T47D (cell line): ENCODE measurements around the gene SEMA6A.

Source experiments
- DNase-seq, 2 experiments: peaks; one replicate each; pipeline versions ENCODE4 v3.0.0 to v3.0.0-alpha.2; 2011 to 2012; ENCODE audit warnings: low read depth in 1 of 2, low spot score in 1 of 2
- JUND ChIP-seq: IDR thresholded peaks from 2 replicates; pipeline ENCODE4 v1.6.1; 2012; ENCODE audit warnings: low read depth
- in situ Hi-C: cut with HindIII; loops from 2 replicates; pipeline ENCODE4 v1.10.0; 2016; ENCODE audit warnings: low sequenced_read_pairs, low pct_unique_long_range_greater_than_20kb

SEMA6A gene

GRCh38 chr5:116395226-116395625, 179.4 kb downstream of the SEMA6A start:
- no peak for DNase-seq

GRCh38 chr5:116394186-116394867, 180.3 kb downstream of the SEMA6A start:
- no peak for TF ChIP-seq JUND
- in situ Hi-C loops = no loop called here
- DNase-seq = no peak

More at GRCh38 chr5:116395226-116395625, 179.4 kb downstream of the SEMA6A start:
- TF ChIP-seq JUND = no peak
- in situ Hi-C loops = no loop called here
